OCI-LY1 (cell line): ENCODE results near the gene ACAA1.
"Not testable (repeated sequence)": the region's sequence is repeated elsewhere in the genome, so short reads cannot be mapped to it uniquely, and the experiment has no call there.

Experiments used
- EZH2 ChIP-seq: fragments of 200-600 bp; sonication (generic), shearing (Covaris generic); IDR thresholded peaks from 2 replicates; pipeline ENCODE4 v1.8.0; 2017; ENCODE audit warnings: borderline replicate concordance, mixed run types, mild to moderate bottlenecking, antibody characterized with exemption, low read length, moderate library complexity, mixed read lengths
- TF ChIP-seq, protein P1 (sequence below): fragments of 200-600 bp; sonication (generic), shearing (Covaris generic); IDR thresholded peaks from 2 replicates; pipeline ENCODE4 v1.5.1; 2017; ENCODE audit warnings: mild to moderate bottlenecking, antibody characterized with exemption, low read length, moderate library complexity, mixed read lengths

DNA sequence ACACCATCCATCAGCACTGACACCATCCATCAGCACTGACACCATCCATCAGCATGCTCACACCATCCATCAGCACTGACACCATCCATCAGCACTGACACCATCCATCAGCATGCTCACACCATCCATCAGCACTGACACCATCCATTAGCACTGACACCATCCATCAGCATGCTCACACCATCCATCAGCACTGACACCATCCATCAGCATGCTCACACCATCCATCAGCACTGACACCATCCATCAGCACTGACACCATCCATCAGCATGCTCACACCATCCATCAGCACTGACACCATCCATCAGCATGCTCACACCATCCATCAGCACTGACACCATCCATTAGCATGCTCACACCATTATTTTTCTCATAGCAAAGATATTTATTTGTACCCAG, 49.6 kb downstream of the ACAA1 start:
- TF ChIP-seq, protein P1, sequence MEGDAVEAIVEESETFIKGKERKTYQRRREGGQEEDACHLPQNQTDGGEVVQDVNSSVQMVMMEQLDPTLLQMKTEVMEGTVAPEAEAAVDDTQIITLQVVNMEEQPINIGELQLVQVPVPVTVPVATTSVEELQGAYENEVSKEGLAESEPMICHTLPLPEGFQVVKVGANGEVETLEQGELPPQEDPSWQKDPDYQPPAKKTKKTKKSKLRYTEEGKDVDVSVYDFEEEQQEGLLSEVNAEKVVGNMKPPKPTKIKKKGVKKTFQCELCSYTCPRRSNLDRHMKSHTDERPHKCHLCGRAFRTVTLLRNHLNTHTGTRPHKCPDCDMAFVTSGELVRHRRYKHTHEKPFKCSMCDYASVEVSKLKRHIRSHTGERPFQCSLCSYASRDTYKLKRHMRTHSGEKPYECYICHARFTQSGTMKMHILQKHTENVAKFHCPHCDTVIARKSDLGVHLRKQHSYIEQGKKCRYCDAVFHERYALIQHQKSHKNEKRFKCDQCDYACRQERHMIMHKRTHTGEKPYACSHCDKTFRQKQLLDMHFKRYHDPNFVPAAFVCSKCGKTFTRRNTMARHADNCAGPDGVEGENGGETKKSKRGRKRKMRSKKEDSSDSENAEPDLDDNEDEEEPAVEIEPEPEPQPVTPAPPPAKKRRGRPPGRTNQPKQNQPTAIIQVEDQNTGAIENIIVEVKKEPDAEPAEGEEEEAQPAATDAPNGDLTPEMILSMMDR = not testable (repeated sequence)
- TF ChIP-seq EZH2 = not testable (repeated sequence)
